Large intestine (tissue), 3 donors: ENCODE results near the gene CDC42EP4. TPM values are rescaled to one million over a fixed set of nuclear protein-coding genes. Genes with fewer than 3 reads are reported as not detected.
"Not testable (repeated sequence)": the region's sequence is repeated elsewhere in the genome, so short reads cannot be mapped to it uniquely, and the experiment has no call there.

Experiments used
- DNase-seq, 2 donors: peaks; one replicate each; pipeline versions ENCODE4 v3.0.0 to v3.0.0-alpha.2; 2013
- H3K27ac ChIP-seq: one replicate; pipeline ENCODE4 v1.5.1; 2013; ENCODE audit warnings: low read length
- H3K27me3 ChIP-seq: 2 replicates; pipeline ENCODE4 v1.6.1; 2013; ENCODE audit warnings: low read length; ENCODE audit not compliant: control insufficient read depth, insufficient read depth
- H3K36me3 ChIP-seq: 2 replicates; pipeline ENCODE4 v1.6.1; 2013; ENCODE audit warnings: low read length; ENCODE audit not compliant: control insufficient read depth, insufficient read depth
- H3K4me1 ChIP-seq: one replicate; pipeline ENCODE4 v1.6.1; 2013; ENCODE audit warnings: low read length; ENCODE audit not compliant: control insufficient read depth, insufficient read depth
- H3K4me3 ChIP-seq: one replicate; pipeline ENCODE4 v1.5.1; 2013; ENCODE audit warnings: low read length
- H3K9me3 ChIP-seq: one replicate; pipeline ENCODE4 v1.6.1; 2013; ENCODE audit warnings: mild to moderate bottlenecking, low read depth, low read length, moderate library complexity; ENCODE audit not compliant: control insufficient read depth
- WGBS: methylation state at CpG from one replicate; pipeline ENCODE4 v1.1.5; 2013; ENCODE audit warnings: low lambda C conversion rate; ENCODE audit not compliant: insufficient coverage; 5-methylcytosine and 5-hydroxymethylcytosine counted together
- polyA plus RNA-seq: library from polyadenylated mRNA; unstranded; fragments of 120-200 nt; gene quantifications from one replicate; pipeline ENCODE4 v1.2.1, GENCODE V29; 2013

Gene CDC42EP4
- polyA plus RNA-seq, 1 donor, result 57.5 TPM

DNA sequence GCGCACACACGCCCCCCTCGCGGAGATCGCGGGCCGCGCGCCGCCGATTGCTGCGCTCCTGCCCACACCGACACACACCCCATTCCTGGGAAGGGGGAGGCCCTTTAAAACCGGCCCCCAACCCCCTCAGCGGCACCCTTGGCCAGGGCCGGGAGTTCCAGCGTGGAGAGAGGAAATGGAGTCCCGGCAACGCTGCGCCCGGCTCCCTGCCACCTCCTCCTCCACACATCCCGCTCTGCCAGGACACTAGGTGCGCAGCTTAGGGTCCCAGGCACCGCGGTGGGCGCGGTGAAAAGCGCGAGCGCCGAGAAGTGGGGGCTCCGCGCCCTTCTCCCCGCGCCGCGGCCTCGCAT is 397 bp downstream of the CDC42EP4 start:
- Histone ChIP-seq H3K27me3 (no peaks in the 10 kb centered on the region), H3K27ac (peak overlapping the region; percentile 100), H3K9me3 (no peaks in the 10 kb centered on the region), H3K4me1 (peaks cover 25% of the 10 kb centered on the region), H3K36me3 (peaks cover 6% of the 10 kb centered on the region), H3K4me3 (peak overlapping the region; percentile 100)
- no peak for DNase-seq
- WGBS, result no CpG with 5 or more reads among the region's 38 CpGs

DNA sequence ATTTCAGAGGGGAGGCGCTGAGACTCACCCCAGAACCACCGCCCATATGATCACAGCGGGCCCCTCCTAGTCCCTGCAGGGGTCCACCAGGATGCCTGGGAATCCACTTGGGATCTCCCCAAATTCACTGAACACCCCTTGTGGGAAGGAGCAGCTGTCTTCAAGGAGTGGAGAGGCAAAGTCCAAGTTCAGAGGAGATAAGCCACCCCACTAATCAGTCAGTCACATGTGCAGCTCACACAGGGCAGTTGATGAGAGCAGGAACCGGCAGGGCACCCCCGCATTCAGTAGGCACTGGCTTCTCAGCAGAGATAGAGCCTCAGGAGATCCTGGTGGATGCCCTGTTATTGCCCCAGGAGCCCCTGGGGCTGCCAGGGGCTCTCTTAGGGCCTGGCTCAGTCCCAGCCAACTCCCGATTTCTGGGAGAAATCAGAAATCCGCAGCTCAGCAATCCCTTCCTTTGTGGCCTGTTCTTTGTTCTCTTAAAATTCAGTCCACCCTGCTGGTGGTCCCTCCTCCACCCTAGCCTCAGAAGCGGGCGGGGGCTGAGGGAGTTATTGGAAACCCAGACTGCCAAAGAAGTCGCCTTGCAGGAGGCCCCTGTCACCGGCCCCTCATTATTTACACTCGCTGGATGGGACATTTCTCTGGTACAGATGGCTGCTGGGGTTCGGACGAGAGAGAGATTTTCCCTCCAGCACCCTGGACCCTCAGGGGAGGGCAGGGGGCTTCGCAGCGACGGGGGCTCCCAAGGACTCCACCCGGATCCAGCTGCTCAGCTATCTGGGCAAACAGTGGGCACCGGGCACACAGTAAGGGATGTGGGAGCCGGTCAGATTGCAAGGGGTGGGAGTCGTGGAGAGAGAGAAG is 1.8 kb downstream of the CDC42EP4 start:
- Histone ChIP-seq H3K27ac (peak overlapping the region; percentile 100), H3K9me3 (no peaks in the 10 kb centered on the region), H3K4me3 (peak overlapping the region; percentile 100), H3K27me3 (no peaks in the 10 kb centered on the region), H3K4me1 (peaks cover 36% of the 10 kb centered on the region), H3K36me3 (peaks cover 11% of the 10 kb centered on the region)
- DNase-seq, result peak; percentile 89 to 95
- WGBS, result no CpG with 5 or more reads among the region's 21 CpGs

DNA sequence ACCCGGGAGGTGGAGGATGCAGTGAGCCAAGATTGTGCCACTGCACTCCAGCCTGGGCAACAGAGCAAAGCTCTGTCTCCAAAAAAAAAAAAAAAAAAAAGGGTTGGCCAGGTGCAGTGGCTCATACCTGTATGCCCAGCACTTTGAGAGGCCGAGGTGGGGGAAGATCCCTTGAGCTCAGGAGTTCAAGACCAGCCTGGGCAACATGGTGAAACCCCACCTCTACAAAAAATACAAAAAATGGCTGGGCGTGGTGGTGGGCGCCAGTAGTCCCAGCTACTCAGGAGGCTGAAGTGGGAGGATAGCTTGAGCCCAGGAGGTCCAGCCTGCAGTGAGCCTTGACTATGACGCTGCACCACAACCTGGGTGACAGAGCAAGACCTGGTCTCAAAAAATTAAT is 2.8 kb downstream of the CDC42EP4 start:
- H3K27me3 ChIP-seq, H3K9me3 ChIP-seq, DNase-seq: not testable (repeated sequence)
- Histone ChIP-seq H3K27ac (peak overlapping the region; percentile 100), H3K36me3 (peaks cover 11% of the 10 kb centered on the region), H3K4me1 (peaks cover 46% of the 10 kb centered on the region), H3K4me3 (peak overlapping the region; percentile 100)
- no CpG with 5 or more reads among the region's 5 CpGs for WGBS

DNA sequence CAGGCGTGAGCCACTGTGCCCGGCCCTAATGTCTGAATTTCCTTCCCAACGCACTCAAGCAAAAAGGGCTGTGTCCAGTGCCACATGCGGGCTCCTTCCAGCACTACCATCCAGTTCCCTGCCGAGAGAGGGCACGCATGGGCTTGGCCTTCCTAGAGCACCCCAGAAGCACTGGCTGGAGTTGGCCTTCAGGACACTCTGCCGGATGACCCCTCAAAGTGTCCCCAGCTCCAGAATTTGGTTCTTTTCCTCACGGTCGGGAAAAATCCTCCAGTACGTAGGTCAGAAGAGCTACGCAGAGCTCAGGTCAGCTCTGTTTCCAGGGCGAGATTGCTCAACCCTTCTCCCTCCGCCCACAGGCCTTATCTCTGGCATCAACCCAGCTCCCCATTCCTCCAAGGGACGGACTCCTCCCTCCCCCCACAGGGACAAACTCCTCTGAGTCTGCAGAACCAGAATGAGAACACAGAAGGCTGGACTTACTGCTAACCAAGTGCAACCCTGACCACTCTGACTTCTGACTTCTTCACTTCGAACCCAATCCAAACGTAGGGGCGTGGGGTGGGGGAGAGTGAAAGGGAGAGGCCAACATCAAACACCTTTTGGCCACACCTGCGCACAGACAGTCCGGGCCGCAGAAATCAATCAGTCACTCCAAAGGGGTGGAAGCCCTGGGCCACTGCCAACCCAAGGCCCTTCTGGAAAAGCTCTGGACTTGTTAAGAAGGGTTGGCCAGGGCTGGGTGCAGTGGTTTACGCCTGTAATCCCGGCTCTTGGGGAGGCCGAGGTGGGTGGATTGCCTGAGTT is 3.6 kb downstream of the CDC42EP4 start:
- no CpG with 5 or more reads among the region's 23 CpGs for WGBS
- DNase-seq, result peak; percentile 77 to 86
- Histone ChIP-seq H3K9me3 (no peaks in the 10 kb centered on the region), H3K4me3 (peak overlapping the region; percentile 100), H3K27ac (peak overlapping the region; percentile 100), H3K4me1 (peaks cover 50% of the 10 kb centered on the region), H3K27me3 (no peaks in the 10 kb centered on the region), H3K36me3 (peaks cover 11% of the 10 kb centered on the region)

DNA sequence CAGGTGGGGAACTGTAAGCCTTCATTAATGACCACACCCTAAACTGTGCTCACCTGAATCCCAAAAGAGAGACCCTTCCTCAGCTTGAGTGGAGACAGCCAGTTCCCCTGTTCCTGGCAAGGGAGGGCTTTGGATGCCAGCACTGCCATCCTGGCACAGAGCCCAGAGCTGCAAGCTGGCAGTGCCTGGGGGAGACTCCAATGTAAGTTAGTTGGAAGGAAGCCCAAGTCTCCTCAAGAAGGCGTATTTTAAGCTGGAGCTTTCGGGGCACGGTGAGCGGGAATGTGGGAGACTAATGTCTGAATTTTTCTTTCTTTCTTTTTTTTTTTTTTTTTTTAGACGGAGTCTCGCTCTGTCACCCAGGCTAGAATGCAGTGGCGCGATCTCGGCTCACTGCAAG is 4.7 kb downstream of the CDC42EP4 start:
- Histone ChIP-seq H3K4me3 (no peak overlapping the region), H3K4me1 (peaks cover 43% of the 10 kb centered on the region)
- no CpG with 5 or more reads among the region's 9 CpGs for WGBS

DNA sequence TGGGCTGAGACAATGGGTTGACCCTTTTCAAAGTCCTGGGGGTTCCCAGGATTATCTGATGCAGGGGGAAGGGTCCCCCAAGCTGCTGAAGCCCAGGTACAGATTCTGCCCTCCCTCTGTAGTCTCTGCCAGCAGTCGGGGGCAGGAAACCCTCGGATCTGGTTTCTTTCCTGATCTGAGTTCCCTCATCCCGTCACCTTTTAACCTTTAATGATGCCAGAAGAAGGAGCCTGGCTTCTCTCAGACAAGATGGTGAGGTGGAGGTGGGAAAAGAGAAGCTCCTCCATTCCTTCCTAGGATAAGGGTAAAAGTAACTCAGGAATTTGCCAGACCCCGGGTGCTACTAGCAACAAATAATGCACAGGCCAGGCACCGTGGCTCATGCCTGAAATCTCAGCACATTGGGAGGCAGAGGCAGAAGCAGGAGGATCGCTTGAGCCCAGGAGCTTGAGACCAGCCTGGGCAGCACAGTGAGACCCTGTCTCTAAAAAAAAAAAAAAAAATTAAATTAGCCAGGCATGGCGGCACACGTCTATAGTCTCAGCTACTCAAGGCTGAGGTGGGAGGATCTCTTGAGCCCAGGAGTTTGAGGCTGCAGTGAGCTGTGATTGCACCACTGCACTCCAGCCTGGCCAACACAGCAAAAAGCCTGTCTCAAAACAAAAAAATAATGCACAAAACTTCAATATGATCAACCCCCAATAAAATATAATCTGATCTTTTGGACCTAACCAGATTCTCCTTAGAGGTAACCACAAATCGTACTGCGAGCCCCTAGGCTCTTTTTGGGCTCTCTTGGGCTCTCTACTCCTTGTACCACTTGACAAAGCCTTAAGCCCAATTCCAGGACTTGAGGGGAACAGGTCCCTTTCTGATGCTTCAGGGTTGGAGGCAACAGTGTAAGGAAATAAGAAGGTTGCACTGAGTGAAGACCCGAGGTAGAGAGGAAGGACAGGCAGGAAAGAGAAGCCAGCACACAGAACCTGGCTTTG is 5.7 kb downstream of the CDC42EP4 start:
- H3K36me3 ChIP-seq, result peaks cover 11% of the 10 kb centered on the region
- 40% methylated on average over 1 of the region's 11 CpGs for WGBS
- H3K27me3 ChIP-seq, result no peaks in the 10 kb centered on the region
- H3K9me3 ChIP-seq, result no peaks in the 10 kb centered on the region
- H3K4me1 ChIP-seq, result peaks cover 43% of the 10 kb centered on the region
- H3K27ac ChIP-seq, result peak overlapping the region; percentile 87
- H3K4me3 ChIP-seq, result no peak overlapping the region
- no peak for DNase-seq

More for the DNA sequence above, 4.7 kb downstream of the CDC42EP4 start:
- Histone ChIP-seq H3K27me3 (no peaks in the 10 kb centered on the region), H3K27ac (no peak overlapping the region), H3K36me3 (peaks cover 11% of the 10 kb centered on the region), H3K9me3 (no peaks in the 10 kb centered on the region)
- DNase-seq, result no peak

DNA sequence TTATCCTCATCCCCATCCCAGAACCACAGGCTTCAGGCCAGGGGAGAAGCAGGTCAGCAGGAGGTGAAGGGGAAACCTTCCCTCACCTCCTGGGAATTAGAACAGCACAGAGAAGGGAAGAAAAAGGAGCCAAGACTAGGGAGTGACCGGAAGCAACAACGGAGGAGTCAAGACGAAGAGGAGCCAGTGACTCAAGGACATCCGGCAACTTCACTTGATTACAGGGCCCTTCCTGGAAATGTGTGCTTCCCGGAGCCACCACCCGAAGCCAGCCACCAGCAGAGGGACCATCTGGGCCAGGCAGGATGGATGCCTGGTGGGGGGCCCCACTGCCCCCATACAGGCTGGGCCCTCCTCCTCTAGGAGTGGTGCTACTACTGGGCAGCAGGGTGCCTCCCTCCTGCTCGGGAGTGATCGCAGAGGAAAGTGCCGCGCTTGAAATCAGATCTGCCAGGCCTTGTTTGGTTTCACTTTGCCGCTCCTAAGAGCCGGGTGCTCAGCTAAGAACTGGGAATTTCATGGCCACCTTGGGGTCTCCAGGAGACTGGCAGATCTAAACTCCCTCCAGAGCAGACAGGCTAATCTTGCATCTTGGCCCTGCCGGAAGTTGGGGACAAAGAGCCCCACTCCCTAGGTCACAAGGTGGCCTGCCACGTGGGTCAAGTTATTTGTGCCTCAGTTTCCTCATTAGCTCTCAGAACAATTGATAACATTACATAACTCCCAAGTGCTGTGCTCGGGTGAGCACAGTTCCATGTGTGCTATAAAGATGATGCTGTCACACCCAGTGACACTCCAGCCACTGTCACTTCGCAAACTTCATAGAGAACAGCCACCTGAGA is 6.6 kb downstream of the CDC42EP4 start:
- peaks cover 11% of the 10 kb centered on the region for H3K36me3 ChIP-seq
- no peaks in the 10 kb centered on the region for H3K27me3 ChIP-seq
- DNase-seq, result peak; percentile 80 to 88
- no CpG with 5 or more reads among the region's 16 CpGs for WGBS
- H3K4me1 ChIP-seq, result peaks cover 43% of the 10 kb centered on the region
- peak overlapping the region; percentile 87 for H3K27ac ChIP-seq
- peak overlapping the region; percentile 14 for H3K4me3 ChIP-seq
- no peaks in the 10 kb centered on the region for H3K9me3 ChIP-seq

DNA sequence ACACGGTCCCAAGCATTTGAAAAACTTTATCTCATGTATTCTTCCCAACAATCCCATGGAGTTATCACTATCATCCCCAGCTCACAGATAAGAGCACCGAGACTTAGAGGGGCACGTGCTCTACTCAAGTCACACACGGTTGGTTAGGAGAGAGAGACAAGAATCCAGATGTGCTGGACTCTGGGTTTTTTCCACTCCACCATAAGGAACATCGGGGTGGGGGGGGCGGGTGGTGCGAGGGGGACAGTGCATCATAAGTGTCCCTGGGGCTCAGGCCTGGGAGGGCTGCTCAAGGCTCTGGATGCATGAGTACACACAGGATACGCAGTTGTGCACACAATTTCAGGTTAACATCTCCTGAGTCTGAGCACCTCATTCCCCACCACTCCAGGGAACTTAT is 7.4 kb downstream of the CDC42EP4 start:
- no peak for DNase-seq
- Histone ChIP-seq H3K9me3 (no peaks in the 10 kb centered on the region), H3K27ac (peak overlapping the region; percentile 87), H3K4me1 (peaks cover 43% of the 10 kb centered on the region), H3K36me3 (peaks cover 18% of the 10 kb centered on the region), H3K4me3 (no peak overlapping the region), H3K27me3 (no peaks in the 10 kb centered on the region)
- no CpG with 5 or more reads among the region's 8 CpGs for WGBS

DNA sequence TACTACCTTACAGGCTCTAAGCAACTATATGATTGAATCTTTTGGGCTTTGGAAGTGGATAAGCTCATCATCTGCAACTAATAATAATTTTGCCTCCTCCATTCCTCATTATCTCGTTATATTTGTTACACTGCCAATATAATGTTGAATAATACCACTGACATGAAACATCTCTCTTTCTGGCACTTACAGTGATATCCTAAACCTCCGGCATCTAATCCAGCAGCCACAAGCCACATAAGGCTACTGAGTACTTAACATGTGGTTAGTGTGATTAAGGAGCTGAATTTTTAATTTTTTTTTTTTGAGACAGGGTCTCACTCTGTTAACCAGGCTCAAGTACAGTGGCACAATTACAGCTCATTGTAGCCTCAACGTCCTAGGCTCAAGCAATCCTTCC is 9.6 kb downstream of the CDC42EP4 start:
- WGBS, result no CpG with 5 or more reads among the region's 3 CpGs
- Histone ChIP-seq H3K4me1 (peaks cover 33% of the 10 kb centered on the region), H3K27me3 (no peaks in the 10 kb centered on the region), H3K9me3 (no peaks in the 10 kb centered on the region), H3K27ac (no peak overlapping the region), H3K4me3 (no peak overlapping the region), H3K36me3 (peaks cover 29% of the 10 kb centered on the region)
- no peak for DNase-seq
